GM12878 (cell line): ENCODE measurements around the gene CHST13.

Source experiments
- CBX3 ChIP-seq: fragments of 200-600 bp; sonication (generic); IDR thresholded peaks from 2 replicates; pipeline ENCODE4 v1.6.1; 2016; ENCODE audit warnings: low read depth, borderline replicate concordance
- CEBPB ChIP-seq, 2 experiments: fragments of 150-350 bp in 1 of 2; IDR thresholded peaks; 2 replicates each; pipeline ENCODE4 v1.6.1; 2012 to 2014; ENCODE audit warnings: low read depth in 2 of 2, low read length in 2 of 2, borderline replicate concordance in 1 of 2, inconsistent platforms in 1 of 2
- CTCF ChIP-seq, 3 experiments: IDR thresholded peaks in 2 of 3; conservative IDR thresholded peaks in 1 of 3; 2 replicates each; pipeline ENCODE4 v1.5.1; 2011; ENCODE audit warnings: low read depth in 3 of 3, low read length in 3 of 3, mild to moderate bottlenecking in 3 of 3, control low read depth in 2 of 3, moderate library complexity in 2 of 3, inconsistent platforms in 1 of 3, mixed read lengths in 1 of 3; ENCODE audit not compliant: control insufficient read depth in 2 of 3, insufficient read depth in 1 of 3; ENCODE audit errors: extremely low read depth in 1 of 3
- HCFC1 ChIP-seq: fragments of 150-350 bp; IDR thresholded peaks from 2 replicates; pipeline ENCODE4 v1.6.1; 2014; ENCODE audit warnings: low read length
- MAX ChIP-seq: IDR thresholded peaks from 2 replicates; pipeline ENCODE4 v1.6.1; 2012; ENCODE audit warnings: low read depth, low read length, improper control_type of control experiment
- NFIC ChIP-seq: IDR thresholded peaks from 2 replicates; pipeline ENCODE4 v1.6.1; 2012; ENCODE audit warnings: low read depth, mild to moderate bottlenecking, inconsistent platforms, low read length, moderate library complexity
- POLR2A ChIP-seq: IDR thresholded peaks from 2 replicates; pipeline ENCODE4 v1.6.1; 2011; ENCODE audit warnings: low read depth, mild to moderate bottlenecking, low read length
- SP1 ChIP-seq: IDR thresholded peaks from one replicate; pipeline ENCODE4 v1.6.1; 2011; ENCODE audit warnings: low read depth, low read length
- TAF1 ChIP-seq: IDR thresholded peaks from 2 replicates; pipeline ENCODE4 v1.6.1; 2011; ENCODE audit warnings: mild to moderate bottlenecking, low read depth, low read length, borderline replicate concordance

- TF ChIP-seq TAF1 (no peak), CBX3 (no peak), NFIC (no peak), MAX (no peak), SP1 (no peak), CTCF (IDR thresholded peaks at IDR 0.05 in 2 of 3, conservative IDR thresholded peaks at IDR 0.05 in 1 of 3; ENCODE audit: control insufficient read depth in 2 of 3, extremely low read depth in 1 of 3, insufficient read depth in 1 of 3, low read depth in 3 of 3, low read length in 3 of 3) (no peak), POLR2A (no peak), CEBPB (IDR thresholded peaks at IDR 0.05; ENCODE audit: borderline replicate concordance in 1 of 2, low read depth in 2 of 2, low read length in 2 of 2) (no peak), HCFC1 (no peak)
Measured at GRCh38 chr3:126485176-126485897, 38.6 kb upstream of the CHST13 start.
